ENCODE measurements around the gene TMEM171.
A peak's percentile ranks its signal among the peaks of the same experiment; 100 is the strongest.

Gene TMEM171

GRCh38 chr5:73150876-73151275, 30.5 kb downstream of the TMEM171 start:
- Histone ChIP-seq H3K9ac (ENCODE audit: low read depth in 1 of 2, low read length in 2 of 2) (no peak overlapping the region), H3K4me1 (ENCODE audit: control insufficient read depth in 1 of 2, insufficient read depth in 2 of 2, low read length in 2 of 2) (peaks cover 10 to 25% of the 10 kb centered on the region in 2 donors), H3K27me3 (ENCODE audit: control insufficient read depth in 1 of 2, insufficient read depth in 2 of 2, low read length in 2 of 2) (no peaks in the 10 kb centered on the region), H3K27ac (ENCODE audit: low read depth, low read length) (peak overlapping the region; percentile 36), H3K36me3 (ENCODE audit: control insufficient read depth in 1 of 2, insufficient read depth in 2 of 2, low read length in 2 of 2) (no peaks in the 10 kb centered on the region), H3K9me3 (ENCODE audit: control insufficient read depth in 1 of 2, low read length in 2 of 2) (no peaks in the 10 kb centered on the region), H3K4me3 (ENCODE audit: low read depth in 1 of 2, low read length in 2 of 2) (no peak overlapping the region)

DNA sequence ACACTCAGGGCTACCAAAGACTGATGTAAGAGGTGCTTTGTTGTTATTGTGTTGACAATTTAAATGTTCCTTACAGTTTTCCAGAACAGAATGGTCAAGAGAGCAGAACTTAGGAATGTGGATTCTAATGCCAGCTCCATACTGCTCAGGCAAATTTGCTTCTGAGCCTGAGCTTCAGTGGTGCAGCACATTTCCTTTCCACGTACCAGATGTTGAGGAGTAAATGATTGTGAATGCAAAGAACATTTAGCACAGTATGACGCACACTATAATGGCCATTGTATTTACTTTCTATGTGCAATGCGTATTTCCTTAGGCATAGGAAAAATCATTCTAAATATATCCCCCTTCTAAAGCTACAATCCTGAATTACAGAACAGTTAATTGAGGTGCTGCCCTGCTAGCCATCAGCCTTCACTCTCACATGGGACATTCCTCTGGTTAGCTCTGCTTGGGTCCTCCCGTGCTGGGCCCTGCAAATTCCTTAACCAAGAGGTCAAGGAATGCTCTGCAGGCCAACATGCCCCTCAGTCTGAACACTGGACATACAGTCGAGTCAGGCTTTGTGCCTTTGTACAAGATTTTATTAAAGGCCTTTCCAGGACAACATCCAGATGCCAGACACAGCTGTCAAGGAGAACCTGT, 31.5 kb downstream of the TMEM171 start:
- peaks cover 10 to 25% of the 10 kb centered on the region in 2 donors for H3K4me1 ChIP-seq (ENCODE audit: control insufficient read depth in 1 of 2, insufficient read depth in 2 of 2, low read length in 2 of 2)
- H3K27ac ChIP-seq (ENCODE audit: low read depth, low read length), result no peak overlapping the region
- no peaks in the 10 kb centered on the region for H3K27me3 ChIP-seq (ENCODE audit: control insufficient read depth in 1 of 2, insufficient read depth in 2 of 2, low read length in 2 of 2)
- no peaks in the 10 kb centered on the region for H3K36me3 ChIP-seq (ENCODE audit: control insufficient read depth in 1 of 2, insufficient read depth in 2 of 2, low read length in 2 of 2)
- H3K9me3 ChIP-seq (ENCODE audit: control insufficient read depth in 1 of 2, low read length in 2 of 2), result no peaks in the 10 kb centered on the region
- no peak overlapping the region for H3K9ac ChIP-seq (ENCODE audit: low read depth in 1 of 2, low read length in 2 of 2)
- H3K4me3 ChIP-seq (ENCODE audit: low read depth in 1 of 2, low read length in 2 of 2), result no peak overlapping the region

DNA sequence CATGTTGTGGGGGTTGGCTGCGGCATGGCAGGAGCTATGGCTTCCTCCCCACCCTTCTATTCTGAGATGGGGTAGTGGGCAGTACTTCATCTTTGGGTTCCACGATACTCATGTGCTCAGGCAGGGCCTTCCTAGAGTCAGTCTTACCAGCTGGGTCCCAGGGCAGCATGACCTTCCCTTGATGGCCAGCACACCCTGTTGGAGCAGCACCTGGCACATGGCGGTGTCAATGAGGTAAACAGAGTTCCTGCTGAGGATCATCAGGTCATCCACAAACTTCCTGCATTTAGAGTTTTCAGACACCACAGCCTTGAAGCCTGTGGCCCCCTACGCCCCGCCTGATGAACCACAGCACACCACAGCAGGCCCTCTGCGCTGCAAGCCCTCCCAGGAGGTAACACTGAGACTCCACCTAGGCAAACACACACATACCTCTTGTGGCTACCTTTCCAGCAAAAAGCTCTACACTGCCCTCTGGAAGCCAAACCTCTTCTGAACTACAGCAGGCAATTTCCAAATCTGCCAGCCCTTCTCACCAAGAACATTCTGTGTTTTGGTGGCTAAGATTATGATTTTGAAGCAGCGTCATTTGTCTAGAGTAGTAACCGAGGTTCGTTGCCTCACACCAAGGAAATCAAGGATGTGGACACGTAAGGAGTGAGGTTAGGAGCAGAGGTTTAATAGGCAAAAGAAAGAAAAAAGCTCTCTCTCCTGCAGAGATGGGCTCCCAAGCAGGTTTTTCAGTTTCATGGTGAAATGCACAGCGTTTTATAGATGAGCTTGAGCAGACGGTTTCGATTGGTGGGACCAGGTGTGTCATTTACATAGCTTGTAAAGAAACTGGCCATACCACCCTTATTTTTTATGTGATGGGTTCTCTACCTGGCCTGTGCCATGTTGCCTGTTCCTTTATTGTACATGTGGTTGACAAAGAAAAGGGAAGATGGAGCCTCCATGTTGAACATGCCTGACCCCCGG, 32.3 kb downstream of the TMEM171 start:
- Histone ChIP-seq H3K36me3 (ENCODE audit: control insufficient read depth in 1 of 2, insufficient read depth in 2 of 2, low read length in 2 of 2) (no peaks in the 10 kb centered on the region), H3K27me3 (ENCODE audit: control insufficient read depth in 1 of 2, insufficient read depth in 2 of 2, low read length in 2 of 2) (peaks cover 2% of the 10 kb centered on the region in 2 donors), H3K9me3 (ENCODE audit: control insufficient read depth in 1 of 2, low read length in 2 of 2) (no peaks in the 10 kb centered on the region), H3K4me1 (ENCODE audit: control insufficient read depth in 1 of 2, insufficient read depth in 2 of 2, low read length in 2 of 2) (peaks cover 10 to 25% of the 10 kb centered on the region in 2 donors), H3K4me3 (ENCODE audit: low read depth in 1 of 2, low read length in 2 of 2) (no peak overlapping the region), H3K27ac (ENCODE audit: low read depth, low read length) (no peak overlapping the region), H3K9ac (ENCODE audit: low read depth in 1 of 2, low read length in 2 of 2) (no peak overlapping the region)

DNA sequence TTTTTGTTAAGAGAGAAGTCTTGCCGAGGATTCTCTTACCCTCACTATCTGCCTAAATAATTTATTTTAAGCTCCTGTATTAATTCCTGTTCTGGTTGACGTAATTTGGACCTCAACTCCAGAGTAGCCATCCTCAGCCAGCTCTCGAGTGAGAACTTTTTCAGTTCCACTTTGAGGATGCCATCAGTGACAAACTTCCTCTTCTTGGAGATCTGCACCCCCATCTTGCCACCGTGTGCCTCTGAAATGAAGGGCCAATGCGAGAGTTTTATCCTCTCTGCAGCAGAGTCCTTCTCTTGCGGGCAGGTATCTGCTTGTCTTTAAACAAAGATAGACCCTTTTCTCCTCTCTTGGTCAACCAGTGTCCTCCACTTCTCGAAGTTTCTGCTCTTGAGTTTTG, 33.1 kb downstream of the TMEM171 start:
- no peak overlapping the region for H3K27ac ChIP-seq (ENCODE audit: low read depth, low read length)
- H3K4me3 ChIP-seq (ENCODE audit: low read depth in 1 of 2, low read length in 2 of 2), result no peak overlapping the region
- peaks cover 3 to 4% of the 10 kb centered on the region in 2 donors for H3K27me3 ChIP-seq (ENCODE audit: control insufficient read depth in 1 of 2, insufficient read depth in 2 of 2, low read length in 2 of 2)
- peaks cover 10 to 25% of the 10 kb centered on the region in 2 donors for H3K4me1 ChIP-seq (ENCODE audit: control insufficient read depth in 1 of 2, insufficient read depth in 2 of 2, low read length in 2 of 2)
- H3K9me3 ChIP-seq (ENCODE audit: control insufficient read depth in 1 of 2, low read length in 2 of 2), result no peaks in the 10 kb centered on the region
- H3K9ac ChIP-seq (ENCODE audit: low read depth in 1 of 2, low read length in 2 of 2), result no peak overlapping the region
- H3K36me3 ChIP-seq (ENCODE audit: control insufficient read depth in 1 of 2, insufficient read depth in 2 of 2, low read length in 2 of 2), result no peaks in the 10 kb centered on the region

GRCh38 chr5:73154208-73155006, 34.0 kb downstream of the TMEM171 start:
- H3K36me3 ChIP-seq (ENCODE audit: control insufficient read depth in 1 of 2, insufficient read depth in 2 of 2, low read length in 2 of 2), result no peaks in the 10 kb centered on the region
- no peaks in the 10 kb centered on the region for H3K9me3 ChIP-seq (ENCODE audit: control insufficient read depth in 1 of 2, low read length in 2 of 2)
- H3K9ac ChIP-seq (ENCODE audit: low read depth in 1 of 2, low read length in 2 of 2), result no peak overlapping the region
- no peak overlapping the region for H3K27ac ChIP-seq (ENCODE audit: low read depth, low read length)
- H3K27me3 ChIP-seq (ENCODE audit: control insufficient read depth in 1 of 2, insufficient read depth in 2 of 2, low read length in 2 of 2), result peaks cover 3 to 4% of the 10 kb centered on the region in 2 donors
- no peak overlapping the region for H3K4me3 ChIP-seq (ENCODE audit: low read depth in 1 of 2, low read length in 2 of 2)
- peaks cover 10 to 25% of the 10 kb centered on the region in 2 donors for H3K4me1 ChIP-seq (ENCODE audit: control insufficient read depth in 1 of 2, insufficient read depth in 2 of 2, low read length in 2 of 2)

DNA sequence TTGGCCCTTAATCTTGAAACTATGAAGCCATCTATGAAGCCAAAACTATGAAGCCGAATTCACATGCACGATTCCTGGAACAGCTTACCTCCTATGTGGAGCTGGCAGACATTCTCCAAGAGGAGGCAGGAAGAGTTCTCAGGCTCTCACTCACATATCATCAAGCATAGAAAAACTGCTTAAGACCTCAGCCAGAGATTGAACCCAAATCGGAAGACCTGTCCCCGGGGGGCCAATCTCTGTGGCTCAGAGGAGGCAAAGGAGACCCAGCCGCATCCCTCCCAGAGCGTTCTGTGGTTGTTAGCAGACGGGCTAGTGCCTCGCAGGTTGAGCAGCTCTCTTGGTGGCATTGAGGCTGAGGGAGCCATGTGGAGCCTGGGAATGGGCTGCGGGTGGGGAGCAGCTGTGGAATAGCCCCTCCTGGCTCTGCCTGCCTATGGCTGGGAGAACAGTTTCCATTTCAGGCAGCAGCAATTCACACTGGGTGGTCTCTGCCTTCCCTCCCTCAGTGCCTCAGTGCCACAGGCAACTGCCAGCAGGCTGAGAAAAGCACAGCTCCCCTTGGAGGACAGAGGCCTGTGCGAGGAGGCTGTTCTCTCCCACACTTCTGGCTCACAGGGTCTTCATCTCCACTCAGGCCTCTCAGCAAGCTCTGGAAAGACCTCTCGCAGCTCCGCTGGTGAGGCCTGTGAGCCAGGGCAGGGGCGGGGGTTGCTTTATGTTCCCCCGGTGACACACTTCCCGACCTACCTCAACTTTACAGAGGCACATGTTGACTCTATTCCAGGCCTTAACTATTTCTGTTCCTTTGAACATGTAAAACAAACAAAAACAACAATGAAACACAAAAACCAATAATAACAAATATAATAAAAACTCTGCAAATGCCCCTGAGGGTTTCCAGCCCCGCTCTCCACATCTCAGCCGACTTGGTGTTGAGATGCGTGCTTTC, 35.2 kb downstream of the TMEM171 start:
- H3K27me3 ChIP-seq (ENCODE audit: control insufficient read depth in 1 of 2, insufficient read depth in 2 of 2, low read length in 2 of 2), result peaks cover 3 to 4% of the 10 kb centered on the region in 2 donors
- peaks cover 13 to 26% of the 10 kb centered on the region in 2 donors for H3K4me1 ChIP-seq (ENCODE audit: control insufficient read depth in 1 of 2, insufficient read depth in 2 of 2, low read length in 2 of 2)
- no peak overlapping the region for H3K4me3 ChIP-seq (ENCODE audit: low read depth in 1 of 2, low read length in 2 of 2)
- no peak overlapping the region for H3K9ac ChIP-seq (ENCODE audit: low read depth in 1 of 2, low read length in 2 of 2)
- H3K27ac ChIP-seq (ENCODE audit: low read depth, low read length), result no peak overlapping the region
- H3K36me3 ChIP-seq (ENCODE audit: control insufficient read depth in 1 of 2, insufficient read depth in 2 of 2, low read length in 2 of 2), result no peaks in the 10 kb centered on the region
- no peaks in the 10 kb centered on the region for H3K9me3 ChIP-seq (ENCODE audit: control insufficient read depth in 1 of 2, low read length in 2 of 2)

- Histone ChIP-seq H3K4me1 (ENCODE audit: control insufficient read depth in 1 of 2, insufficient read depth in 2 of 2, low read length in 2 of 2) (peaks cover 4 to 6% of the 10 kb centered on the region in 2 donors), H3K9me3 (ENCODE audit: control insufficient read depth in 1 of 2, low read length in 2 of 2) (no peaks in the 10 kb centered on the region), H3K36me3 (ENCODE audit: control insufficient read depth in 1 of 2, insufficient read depth in 2 of 2, low read length in 2 of 2) (no peaks in the 10 kb centered on the region), H3K9ac (ENCODE audit: low read depth in 1 of 2, low read length in 2 of 2) (no peak overlapping the region), H3K4me3 (ENCODE audit: low read depth in 1 of 2, low read length in 2 of 2) (no peak overlapping the region), H3K27ac (ENCODE audit: low read depth, low read length) (no peak overlapping the region), H3K27me3 (ENCODE audit: control insufficient read depth in 1 of 2, insufficient read depth in 2 of 2, low read length in 2 of 2) (peaks cover 3 to 4% of the 10 kb centered on the region in 2 donors)
Measured at GRCh38 chr5:73157414-73158303, 37.3 kb downstream of the TMEM171 start.

GRCh38 chr5:73158313-73158712, 37.9 kb downstream of the TMEM171 start:
- H3K27ac ChIP-seq (ENCODE audit: low read depth, low read length), result no peak overlapping the region
- peaks cover 4 to 8% of the 10 kb centered on the region in 2 donors for H3K4me1 ChIP-seq (ENCODE audit: control insufficient read depth in 1 of 2, insufficient read depth in 2 of 2, low read length in 2 of 2)
- H3K27me3 ChIP-seq (ENCODE audit: control insufficient read depth in 1 of 2, insufficient read depth in 2 of 2, low read length in 2 of 2), result peaks cover 3 to 4% of the 10 kb centered on the region in 2 donors
- H3K9me3 ChIP-seq (ENCODE audit: control insufficient read depth in 1 of 2, low read length in 2 of 2), result no peaks in the 10 kb centered on the region
- no peak overlapping the region for H3K4me3 ChIP-seq (ENCODE audit: low read depth in 1 of 2, low read length in 2 of 2)
- H3K36me3 ChIP-seq (ENCODE audit: control insufficient read depth in 1 of 2, insufficient read depth in 2 of 2, low read length in 2 of 2), result no peaks in the 10 kb centered on the region
- no peak overlapping the region for H3K9ac ChIP-seq (ENCODE audit: low read depth in 1 of 2, low read length in 2 of 2)

Data from duodenal mucosa (tissue), 2 donors.